Kidney epithelial cell (primary cell): ENCODE measurements around the gene TENT4A. TPM values are rescaled to one million over a fixed set of nuclear protein-coding genes. Genes with fewer than 3 reads are reported as not detected.
A peak's percentile ranks its signal among the peaks of the same experiment; 100 is the strongest.

Experiments used
- DNase-seq: peaks from one replicate; pipeline ENCODE4 v3.0.0-alpha.2; 2010; ENCODE audit warnings: low read depth
- H3K27me3 ChIP-seq: 2 replicates; pipeline ENCODE4 v1.6.0; 2011; ENCODE audit warnings: low read length; ENCODE audit not compliant: control insufficient read depth, insufficient read depth
- H3K36me3 ChIP-seq: 2 replicates; pipeline ENCODE4 v1.5.1; 2011; ENCODE audit warnings: low read length; ENCODE audit not compliant: control insufficient read depth, insufficient read depth
- H3K4me3 ChIP-seq: 2 replicates; pipeline ENCODE4 v1.5.1; 2011; ENCODE audit warnings: low read depth, mild to moderate bottlenecking, control low read depth, low read length
- total RNA-seq: library from RNA; depleted of rRNA; stranded (reverse); fragments of >200 nt; gene quantifications from 2 replicates; pipeline ENCODE4 v1.2.3, GENCODE V29; 2015
- TF ChIP-seq, protein P1 (sequence below): IDR thresholded peaks from 2 replicates; pipeline ENCODE4 v1.5.1; 2011; ENCODE audit warnings: mild to moderate bottlenecking, moderate library complexity, low read length, control low read depth, inconsistent platforms; ENCODE audit not compliant: insufficient read depth, poor library complexity, severe bottlenecking

The TENT4A gene
- total RNA-seq, 1 donor from 2014 or later, result 12.0 TPM

DNA sequence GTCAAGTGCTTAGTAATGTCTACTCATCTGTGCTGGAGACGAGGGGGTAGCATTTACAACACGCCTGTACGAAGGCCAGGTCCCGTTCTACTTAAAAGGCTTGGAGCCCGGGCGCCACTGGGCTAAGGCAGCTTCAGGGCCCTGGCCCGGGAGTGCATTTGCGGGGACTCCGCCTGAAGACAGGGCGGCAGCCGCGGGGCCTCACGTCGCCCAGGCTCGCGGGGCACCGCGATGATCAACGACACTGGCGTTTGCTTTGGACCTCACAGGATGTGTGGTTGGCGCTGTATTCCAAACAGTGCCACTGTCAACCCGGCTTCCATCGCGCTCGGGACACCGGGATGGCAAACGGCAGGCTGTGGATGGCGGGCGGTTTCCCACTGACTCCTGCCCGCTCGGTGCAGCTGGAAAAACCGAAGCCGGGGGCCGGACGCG lies 1.1 kb upstream of the TENT4A start:
- H3K36me3 ChIP-seq, result no peaks in the 10 kb centered on the region
- TF ChIP-seq, protein P1, sequence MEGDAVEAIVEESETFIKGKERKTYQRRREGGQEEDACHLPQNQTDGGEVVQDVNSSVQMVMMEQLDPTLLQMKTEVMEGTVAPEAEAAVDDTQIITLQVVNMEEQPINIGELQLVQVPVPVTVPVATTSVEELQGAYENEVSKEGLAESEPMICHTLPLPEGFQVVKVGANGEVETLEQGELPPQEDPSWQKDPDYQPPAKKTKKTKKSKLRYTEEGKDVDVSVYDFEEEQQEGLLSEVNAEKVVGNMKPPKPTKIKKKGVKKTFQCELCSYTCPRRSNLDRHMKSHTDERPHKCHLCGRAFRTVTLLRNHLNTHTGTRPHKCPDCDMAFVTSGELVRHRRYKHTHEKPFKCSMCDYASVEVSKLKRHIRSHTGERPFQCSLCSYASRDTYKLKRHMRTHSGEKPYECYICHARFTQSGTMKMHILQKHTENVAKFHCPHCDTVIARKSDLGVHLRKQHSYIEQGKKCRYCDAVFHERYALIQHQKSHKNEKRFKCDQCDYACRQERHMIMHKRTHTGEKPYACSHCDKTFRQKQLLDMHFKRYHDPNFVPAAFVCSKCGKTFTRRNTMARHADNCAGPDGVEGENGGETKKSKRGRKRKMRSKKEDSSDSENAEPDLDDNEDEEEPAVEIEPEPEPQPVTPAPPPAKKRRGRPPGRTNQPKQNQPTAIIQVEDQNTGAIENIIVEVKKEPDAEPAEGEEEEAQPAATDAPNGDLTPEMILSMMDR, result no peak
- H3K4me3 ChIP-seq, result peak overlapping the region; percentile 81
- H3K27me3 ChIP-seq, result no peaks in the 10 kb centered on the region
- DNase-seq, result no peak

DNA sequence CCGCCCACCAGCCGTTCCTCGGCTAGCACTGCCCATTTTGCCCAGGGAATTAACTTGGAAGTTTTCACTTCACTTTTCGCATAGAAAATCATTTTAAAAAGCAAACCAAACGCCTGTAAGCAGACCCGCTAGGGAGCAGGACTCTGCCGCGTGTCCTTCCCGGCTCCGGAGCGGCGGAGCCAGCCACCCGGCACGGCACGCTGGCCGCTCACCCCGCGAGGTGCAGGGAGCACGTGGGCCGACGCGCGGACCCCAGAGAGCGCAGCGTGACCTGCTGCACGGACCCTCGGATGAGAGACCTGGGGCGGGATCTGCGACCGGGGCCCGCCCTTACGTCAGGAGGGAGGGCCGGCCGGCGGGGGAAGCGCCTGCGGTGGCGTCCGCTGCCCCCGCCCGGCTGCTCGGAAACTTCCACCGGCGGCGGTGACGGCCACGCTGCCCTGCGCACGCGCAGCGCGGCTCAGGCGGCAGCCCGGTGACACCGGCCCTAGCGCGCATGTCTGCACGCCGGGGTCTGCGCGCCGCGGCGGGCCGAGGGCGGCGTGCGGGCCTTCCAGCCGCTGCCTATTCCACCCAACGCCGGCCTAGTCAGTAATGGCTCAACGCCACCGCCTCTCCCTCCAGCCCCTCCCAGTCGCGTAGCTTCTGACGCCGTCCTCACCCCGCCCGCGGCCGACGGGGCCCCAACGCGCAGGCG lies 507 bp upstream of the TENT4A start:
- Histone ChIP-seq H3K27me3 (no peaks in the 10 kb centered on the region), H3K36me3 (no peaks in the 10 kb centered on the region), H3K4me3 (peak overlapping the region; percentile 81)
- TF ChIP-seq, protein P1, result no peak
- peak; percentile 75 for DNase-seq

DNA sequence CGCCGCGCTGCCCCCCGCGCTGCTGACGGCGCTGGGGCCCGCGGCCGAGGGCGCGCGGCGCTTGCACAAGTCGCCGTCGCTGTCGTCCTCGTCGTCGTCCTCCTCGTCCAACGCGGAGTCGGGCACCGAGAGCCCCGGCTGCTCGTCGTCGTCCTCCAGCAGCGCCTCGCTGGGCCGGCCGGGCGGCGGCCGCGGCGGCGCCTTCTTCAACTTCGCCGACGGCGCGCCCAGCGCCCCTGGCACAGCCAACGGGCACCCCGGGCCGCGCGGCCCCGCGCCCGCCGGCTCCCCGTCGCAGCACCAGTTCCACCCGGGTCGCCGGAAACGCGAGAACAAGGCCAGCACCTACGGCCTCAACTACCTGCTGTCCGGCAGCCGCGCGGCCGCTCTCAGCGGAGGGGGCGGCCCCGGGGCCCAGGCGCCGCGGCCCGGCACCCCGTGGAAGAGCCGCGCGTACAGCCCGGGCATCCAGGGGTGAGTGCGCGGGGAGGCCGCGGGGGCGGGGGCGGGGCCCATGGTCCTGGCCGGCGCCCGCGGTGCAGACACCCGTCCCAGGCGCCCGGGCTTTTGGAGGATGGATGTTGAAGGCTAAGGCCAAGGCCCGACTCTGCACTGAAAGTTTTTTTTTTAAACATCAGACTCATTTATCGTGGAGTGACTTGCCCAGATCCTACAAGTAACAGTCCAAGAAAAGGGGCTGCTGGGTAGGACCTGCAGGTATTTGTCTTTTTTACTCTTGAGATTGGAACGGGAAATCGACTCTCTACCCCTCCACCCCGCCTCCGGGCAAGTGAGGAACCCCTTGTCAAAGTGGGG lies 1.2 kb downstream of the TENT4A start:
- TF ChIP-seq, protein P1, result no peak
- no peaks in the 10 kb centered on the region for H3K27me3 ChIP-seq
- H3K4me3 ChIP-seq, result peak overlapping the region; percentile 81
- DNase-seq, result no peak
- H3K36me3 ChIP-seq, result no peaks in the 10 kb centered on the region

DNA sequence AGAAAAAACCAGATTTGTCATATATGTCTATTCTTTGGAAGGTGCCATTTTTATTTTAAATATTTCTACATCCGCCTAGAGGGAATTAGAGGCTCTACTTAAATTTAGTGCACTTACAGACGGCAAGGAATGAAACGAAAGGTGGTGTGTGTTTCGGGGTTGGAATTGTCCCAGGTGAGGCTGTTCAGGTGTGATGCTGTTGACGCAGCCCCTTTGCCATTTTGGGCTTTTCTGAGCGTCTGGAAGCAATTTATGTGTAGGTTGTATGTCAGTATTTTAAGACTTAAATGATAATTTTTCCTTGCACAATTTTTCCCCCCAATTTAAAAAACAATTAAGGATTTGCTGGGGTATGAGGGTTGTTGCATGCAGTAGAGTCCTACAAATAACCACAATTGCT lies 2.0 kb downstream of the TENT4A start:
- DNase-seq, result no peak
- Histone ChIP-seq H3K27me3 (no peaks in the 10 kb centered on the region), H3K4me3 (peak overlapping the region; percentile 81), H3K36me3 (no peaks in the 10 kb centered on the region)
- TF ChIP-seq, protein P1, result no peak

DNA sequence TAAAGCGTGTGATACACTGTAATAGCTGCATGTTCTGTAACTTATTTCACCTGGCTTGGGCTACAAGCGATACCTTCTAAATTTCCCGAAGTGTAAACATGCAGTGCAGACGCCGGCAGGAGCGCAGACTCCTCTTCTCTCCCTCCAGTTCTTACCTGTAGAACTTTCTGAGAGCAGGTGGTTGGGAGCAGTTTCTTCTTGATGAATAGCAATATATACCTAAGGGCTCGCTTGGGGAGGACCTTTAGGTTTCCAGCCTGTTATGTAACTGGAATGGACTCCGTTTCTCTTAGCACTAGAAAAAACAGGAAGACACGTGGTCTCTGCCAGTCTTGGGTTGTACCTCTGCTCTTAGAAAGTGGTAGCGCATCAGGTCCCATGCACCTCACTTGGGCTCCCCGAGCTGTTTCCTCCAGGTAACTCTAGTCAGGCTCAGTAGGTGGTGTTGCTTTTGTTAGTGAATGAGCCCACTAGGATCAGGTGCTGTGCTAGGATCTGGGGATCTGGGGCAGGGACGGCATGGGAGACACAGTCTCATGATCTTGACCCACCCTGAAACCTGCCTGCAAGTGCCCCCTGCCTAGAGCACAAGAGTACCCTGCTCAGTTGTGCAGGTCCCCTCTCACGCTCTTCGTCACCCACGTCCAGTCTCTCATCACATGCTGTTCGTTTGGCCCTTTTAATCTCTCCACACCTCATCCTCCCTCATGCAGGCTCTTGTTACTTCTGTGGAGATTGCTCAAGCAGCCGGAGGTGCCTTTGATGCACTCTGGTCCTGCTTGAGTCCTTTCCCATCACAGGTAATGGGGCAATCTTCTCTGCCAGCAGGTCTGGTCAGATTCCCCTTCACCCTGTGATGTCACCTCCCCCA lies 2.8 kb downstream of the TENT4A start:
- TF ChIP-seq, protein P1, result no peak
- Histone ChIP-seq H3K4me3 (peak overlapping the region; percentile 81), H3K27me3 (no peaks in the 10 kb centered on the region), H3K36me3 (no peaks in the 10 kb centered on the region)
- DNase-seq, result no peak
